Measurements from ENCODE around the gene ANKRD33. TPM values are rescaled to one million over a fixed set of nuclear protein-coding genes. Genes with fewer than 3 reads are reported as not detected.
A peak's percentile ranks its signal among the peaks of the same experiment; 100 is the strongest.

ANKRD33 gene
- polyA plus RNA-seq, 1 experiment: not detected

DNA sequence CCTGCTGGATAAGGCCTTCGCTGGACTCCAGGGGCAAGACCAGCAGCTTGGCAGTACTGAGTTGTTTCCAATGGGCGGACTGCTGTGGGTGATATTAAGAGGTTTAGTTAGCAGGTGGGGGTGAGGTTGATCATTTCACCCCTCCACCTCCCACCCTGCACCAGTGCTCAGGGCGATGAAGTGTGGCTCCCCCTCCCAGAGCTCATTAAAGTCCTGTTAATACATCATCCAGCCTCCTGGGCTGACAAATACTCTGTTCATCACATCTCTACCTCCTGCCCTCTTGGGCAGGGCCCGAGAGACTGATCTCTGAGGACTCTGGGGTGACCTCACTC is 37.0 kb upstream of the ANKRD33 start:
- no peak overlapping the region for H3K4me3 ChIP-seq (ENCODE audit: low read depth, low read length)
- H3K27me3 ChIP-seq (ENCODE audit: control insufficient read depth, insufficient read depth, low read length): peaks cover 19% of the 10 kb centered on the region
- TF ChIP-seq, protein P1, sequence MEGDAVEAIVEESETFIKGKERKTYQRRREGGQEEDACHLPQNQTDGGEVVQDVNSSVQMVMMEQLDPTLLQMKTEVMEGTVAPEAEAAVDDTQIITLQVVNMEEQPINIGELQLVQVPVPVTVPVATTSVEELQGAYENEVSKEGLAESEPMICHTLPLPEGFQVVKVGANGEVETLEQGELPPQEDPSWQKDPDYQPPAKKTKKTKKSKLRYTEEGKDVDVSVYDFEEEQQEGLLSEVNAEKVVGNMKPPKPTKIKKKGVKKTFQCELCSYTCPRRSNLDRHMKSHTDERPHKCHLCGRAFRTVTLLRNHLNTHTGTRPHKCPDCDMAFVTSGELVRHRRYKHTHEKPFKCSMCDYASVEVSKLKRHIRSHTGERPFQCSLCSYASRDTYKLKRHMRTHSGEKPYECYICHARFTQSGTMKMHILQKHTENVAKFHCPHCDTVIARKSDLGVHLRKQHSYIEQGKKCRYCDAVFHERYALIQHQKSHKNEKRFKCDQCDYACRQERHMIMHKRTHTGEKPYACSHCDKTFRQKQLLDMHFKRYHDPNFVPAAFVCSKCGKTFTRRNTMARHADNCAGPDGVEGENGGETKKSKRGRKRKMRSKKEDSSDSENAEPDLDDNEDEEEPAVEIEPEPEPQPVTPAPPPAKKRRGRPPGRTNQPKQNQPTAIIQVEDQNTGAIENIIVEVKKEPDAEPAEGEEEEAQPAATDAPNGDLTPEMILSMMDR (IDR thresholded peaks at IDR 0.05; ENCODE audit: insufficient read depth, low read depth, low read length): no peak
- ChIA-PET POLR2A (no interaction called here), CTCF (interaction anchor here (0.6 to 1.6 kb wide), 4 partner anchors 24 to 422 kb away, joined by 3 to 8 read pairs (median 4); no protein-coding TSS in a partner anchor)
- no peaks in the 10 kb centered on the region for H3K36me3 ChIP-seq (ENCODE audit: control insufficient read depth, insufficient read depth, low read length)
- no peak for DNase-seq (ENCODE audit: low read depth)

DNA sequence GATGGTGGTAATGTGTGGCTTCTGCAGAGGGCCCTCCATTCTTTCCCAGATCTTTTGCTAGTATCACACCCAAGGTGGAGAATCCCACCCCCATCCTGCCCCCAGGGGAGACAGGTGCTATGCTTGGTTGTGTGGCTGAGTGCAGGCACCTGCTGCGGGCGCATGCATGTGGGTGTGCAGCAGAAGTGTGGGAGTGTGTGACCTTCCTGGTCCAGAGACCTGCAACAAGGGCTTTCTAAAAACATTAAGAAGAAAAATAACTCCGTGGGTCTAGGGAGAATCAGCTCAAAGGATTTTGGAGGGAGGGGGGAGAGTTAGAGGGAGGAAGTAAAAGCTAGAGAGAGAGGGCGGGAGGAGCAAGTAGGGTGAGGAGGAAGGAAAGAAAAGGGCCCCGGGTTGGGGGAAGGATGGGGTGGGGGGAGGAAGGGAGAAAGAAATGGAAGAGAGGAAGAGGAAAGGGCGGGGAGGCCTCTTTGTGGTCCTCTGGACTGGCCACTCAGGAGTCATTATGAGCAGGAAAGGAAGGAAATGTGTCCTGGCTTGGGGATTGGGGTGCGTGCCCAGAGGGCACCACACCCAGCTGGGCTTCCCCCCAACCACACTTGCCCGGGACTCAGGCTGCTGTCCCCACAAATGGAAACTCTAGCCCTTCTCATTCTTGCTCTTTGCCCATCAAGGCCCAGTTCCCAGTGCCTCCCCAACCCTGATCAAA is 36.3 kb upstream of the ANKRD33 start:
- CTCF ChIA-PET: interaction anchor here (0.5 to 1.6 kb wide), 6 partner anchors 24 to 1918 kb away, joined by 3 to 8 read pairs (median 4); no protein-coding TSS in a partner anchor
- no peak for DNase-seq (ENCODE audit: low read depth)
- Histone ChIP-seq H3K36me3 (ENCODE audit: control insufficient read depth, insufficient read depth, low read length) (no peaks in the 10 kb centered on the region), H3K27me3 (ENCODE audit: control insufficient read depth, insufficient read depth, low read length) (peaks cover 14% of the 10 kb centered on the region), H3K4me3 (ENCODE audit: low read depth, low read length) (no peak overlapping the region)
- TF ChIP-seq, protein P1 (IDR thresholded peaks at IDR 0.05; ENCODE audit: insufficient read depth, low read depth, low read length): no peak
- POLR2A ChIA-PET: no interaction called here

DNA sequence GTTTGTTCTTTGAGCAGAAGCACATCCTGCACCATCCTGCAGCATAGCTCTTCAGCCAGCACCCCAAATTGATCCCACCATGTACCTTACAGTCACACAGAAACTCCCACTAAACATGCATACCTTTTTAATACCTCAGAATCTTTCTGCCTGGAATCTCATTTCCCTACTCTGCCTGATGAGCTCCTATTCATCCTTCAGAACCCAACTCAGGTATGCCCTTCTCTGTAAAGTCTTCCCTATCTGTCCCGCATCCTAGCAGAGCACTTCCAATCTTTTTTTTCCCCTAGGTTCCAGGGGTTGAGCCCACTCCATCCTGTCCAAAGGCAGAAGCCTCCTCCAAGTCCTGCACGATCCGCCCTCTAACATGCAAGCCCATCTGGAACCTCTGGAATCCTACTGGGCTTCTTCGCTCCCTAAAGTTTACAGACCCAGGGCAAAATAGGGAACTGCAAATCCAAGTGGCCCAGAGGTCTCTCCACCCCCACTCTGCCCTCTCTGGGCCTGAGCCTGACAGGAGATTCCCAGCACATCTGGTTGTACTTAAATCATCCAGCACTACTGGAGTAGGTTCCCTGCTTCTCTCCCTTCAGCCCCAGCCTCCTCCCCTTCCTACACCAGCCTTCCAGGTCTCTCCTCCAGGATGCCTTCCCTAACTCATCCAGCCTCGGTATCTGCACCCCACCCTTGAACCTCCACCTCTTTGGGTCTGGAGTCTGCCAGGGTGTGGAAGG is 35.3 kb upstream of the ANKRD33 start:
- POLR2A ChIA-PET: no interaction called here
- Histone ChIP-seq H3K36me3 (ENCODE audit: control insufficient read depth, insufficient read depth, low read length) (no peaks in the 10 kb centered on the region), H3K27me3 (ENCODE audit: control insufficient read depth, insufficient read depth, low read length) (peaks cover 10% of the 10 kb centered on the region), H3K4me3 (ENCODE audit: low read depth, low read length) (no peak overlapping the region)
- DNase-seq (ENCODE audit: low read depth): no peak
- TF ChIP-seq, protein P1 (IDR thresholded peaks at IDR 0.05; ENCODE audit: insufficient read depth, low read depth, low read length): no peak
- CTCF ChIA-PET: interaction anchor here (0.5 to 1.5 kb wide), 3 partner anchors 27 to 1917 kb away, joined by 3 to 4 read pairs (median 4); no protein-coding TSS in a partner anchor

DNA sequence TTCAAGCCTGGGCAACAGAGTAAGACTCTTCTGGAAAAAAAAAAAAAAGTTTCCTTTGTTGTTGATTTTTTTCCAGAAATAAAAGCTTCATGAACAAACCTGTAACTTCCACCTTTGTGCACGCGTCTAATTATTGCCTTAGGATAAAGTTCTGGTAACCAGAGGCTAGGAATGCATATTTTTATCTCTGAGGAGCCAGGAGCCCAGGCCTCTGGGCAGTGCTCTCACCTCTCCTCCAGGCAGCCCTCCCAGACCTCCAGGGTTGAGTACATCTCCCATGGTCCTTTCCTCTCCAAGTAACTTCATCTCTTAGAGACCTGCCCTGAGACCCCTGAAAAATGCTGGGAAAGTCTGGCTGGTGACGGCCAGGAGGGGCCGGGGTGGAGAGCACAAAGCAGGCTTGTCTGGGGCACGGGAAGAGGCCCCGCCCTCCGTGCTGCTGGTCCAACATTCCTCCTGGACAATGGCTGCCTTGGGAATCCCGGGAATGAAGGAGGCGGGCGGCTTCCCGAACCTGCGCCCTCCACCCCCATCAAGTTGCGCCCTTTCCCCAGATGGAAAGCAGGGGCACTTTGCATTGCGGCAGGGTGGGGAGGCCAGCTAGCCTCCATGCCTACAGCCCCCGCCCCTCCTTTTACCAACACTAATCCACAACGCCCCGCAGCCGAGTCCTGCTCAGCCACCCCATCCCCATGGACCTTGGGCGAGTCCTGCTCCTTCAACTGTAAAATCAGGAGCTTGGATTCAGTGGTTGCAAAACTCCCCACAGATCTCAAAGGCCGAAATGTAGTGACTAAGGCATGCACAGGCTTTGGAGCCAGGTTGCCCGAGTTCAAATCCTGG is 32.1 kb upstream of the ANKRD33 start:
- no peaks in the 10 kb centered on the region for H3K36me3 ChIP-seq (ENCODE audit: control insufficient read depth, insufficient read depth, low read length)
- H3K27me3 ChIP-seq (ENCODE audit: control insufficient read depth, insufficient read depth, low read length): peaks cover 6% of the 10 kb centered on the region
- ChIA-PET POLR2A (no interaction called here), CTCF (interaction anchor here (1.0 to 1.9 kb wide), 4 partner anchors 12 to 32 kb away, joined by 3 to 5 read pairs (median 4); no protein-coding TSS in a partner anchor)
- peak overlapping the region; percentile 20 for H3K4me3 ChIP-seq (ENCODE audit: low read depth, low read length)
- no peak for DNase-seq (ENCODE audit: low read depth)
- TF ChIP-seq, protein P1 (IDR thresholded peaks at IDR 0.05; ENCODE audit: insufficient read depth, low read depth, low read length): no peak

DNA sequence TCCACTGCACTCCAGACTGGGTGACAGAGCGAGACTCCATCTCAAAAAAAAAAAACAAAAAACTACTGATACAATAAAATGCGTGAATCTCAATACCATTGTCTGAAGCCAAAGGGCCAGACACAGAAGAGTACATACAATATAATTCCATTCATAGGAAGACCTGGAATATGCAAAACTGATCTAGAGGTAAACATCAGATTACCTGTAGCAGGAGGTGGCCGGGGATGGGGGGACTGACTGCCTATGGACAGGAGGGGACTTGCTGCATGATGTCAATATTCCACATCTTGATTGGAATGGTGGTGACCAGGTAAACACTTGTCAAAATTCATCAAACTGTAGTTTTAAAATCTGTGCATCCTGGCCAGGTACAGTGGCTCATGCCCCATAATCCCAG is 26.9 kb upstream of the ANKRD33 start:
- POLR2A ChIA-PET: no interaction called here
- CTCF ChIA-PET: no interaction called here
- TF ChIP-seq, protein P1 (IDR thresholded peaks at IDR 0.05; ENCODE audit: insufficient read depth, low read depth, low read length): no peak
- no peak for DNase-seq (ENCODE audit: low read depth)
- Histone ChIP-seq H3K36me3 (ENCODE audit: control insufficient read depth, insufficient read depth, low read length) (no peaks in the 10 kb centered on the region), H3K27me3 (ENCODE audit: control insufficient read depth, insufficient read depth, low read length) (peaks cover 16% of the 10 kb centered on the region), H3K4me3 (ENCODE audit: low read depth, low read length) (no peak overlapping the region)

Data from BJ (cell line).